HEK293 (cell line): ENCODE results near the gene HCCS.

Experiments
- CTCF ChIA-PET: fragments of 350-600 bp; formaldehyde crosslinking; extraction: SDS; loops from one replicate; lab custom pipeline; 2021; ENCODE audit warnings: antibody characterized with exemption; lab: Yijun Ruan, JAX
- POLR2A ChIA-PET: fragments of 300-600 bp; formaldehyde crosslinking; extraction: SDS; loops from one replicate; lab custom pipeline; 2020; ENCODE audit warnings: antibody characterized with exemption, inconsistent platforms; lab: Yijun Ruan, JAX
- H3K27ac ChIP-seq: fragments of 200-500 bp; sonication (Bioruptor generic); 2 replicates; pipeline ENCODE4 v1.5.1; 2014; ENCODE audit warnings: low read depth, low read length, control low read depth, inconsistent platforms; ENCODE audit errors: extremely low read depth
- H3K36me3 ChIP-seq, 2 experiments: fragments of 200-500 bp in 1 of 2; sonication (Bioruptor generic) in 1 of 2; 1 replicate in 1 of 2; 2 replicates in 1 of 2; pipeline ENCODE4 v1.5.1; 2014 to 2017; ENCODE audit warnings: inconsistent platforms in 2 of 2, low read length in 2 of 2; ENCODE audit not compliant: control insufficient read depth in 2 of 2, insufficient read depth in 1 of 2
- H3K4me1 ChIP-seq: fragments of 200-500 bp; sonication (Bioruptor generic); 2 replicates; pipeline ENCODE4 v1.5.1; 2014; ENCODE audit warnings: mild to moderate bottlenecking, low read length, inconsistent platforms; ENCODE audit not compliant: control insufficient read depth, insufficient read depth
- H3K4me3 ChIP-seq: 2 replicates; pipeline ENCODE4 v1.5.1; 2011; ENCODE audit warnings: low read depth, mild to moderate bottlenecking, control low read depth, low read length, moderate library complexity
- H3K9me3 ChIP-seq: fragments of 200-500 bp; sonication (Bioruptor generic); 2 replicates; pipeline ENCODE4 v1.5.1; 2014; ENCODE audit warnings: low read depth, low read length, inconsistent platforms; ENCODE audit not compliant: control insufficient read depth, insufficient read depth
- KLF16 ChIP-seq: fragments of 450-650 bp; formaldehyde crosslinking; IDR thresholded peaks from 2 replicates; pipeline ENCODE4 v1.5.1; 2017; ENCODE audit warnings: missing biosample characterization, missing genetic modification characterization
- MZF1 ChIP-seq: fragments of 450-650 bp; formaldehyde crosslinking; IDR thresholded peaks from 2 replicates; pipeline ENCODE4 v1.5.1; 2017; ENCODE audit warnings: missing biosample characterization, missing genetic modification characterization, borderline replicate concordance
- SALL2 ChIP-seq: fragments of 450-650 bp; formaldehyde crosslinking; IDR thresholded peaks from 2 replicates; pipeline ENCODE4 v1.5.0; 2017; ENCODE audit warnings: missing biosample characterization, mild to moderate bottlenecking, missing genetic modification characterization, borderline replicate concordance
- SETDB1 ChIP-seq: IDR thresholded peaks from one replicate; pipeline ENCODE4 v1.6.1; 2017; ENCODE audit warnings: mild to moderate bottlenecking, low read length, moderate library complexity, mixed read lengths; ENCODE audit not compliant: insufficient read length
- SP2 ChIP-seq: fragments of 450-650 bp; formaldehyde crosslinking; IDR thresholded peaks from 2 replicates; pipeline ENCODE4 v1.5.1; 2016; ENCODE audit warnings: missing biosample characterization, missing genetic modification characterization
- ZFHX2 ChIP-seq: fragments of 450-650 bp; formaldehyde crosslinking; conservative IDR thresholded peaks from 2 replicates; pipeline ENCODE4 v1.5.1; 2016; ENCODE audit warnings: missing biosample characterization, missing genetic modification characterization
- ZNF10 ChIP-seq: fragments of 450-650 bp; formaldehyde crosslinking; IDR thresholded peaks from 2 replicates; pipeline ENCODE4 v1.5.1; 2017; ENCODE audit warnings: missing biosample characterization, missing genetic modification characterization
- ZNF112 ChIP-seq: fragments of 450-650 bp; formaldehyde crosslinking; IDR thresholded peaks from 2 replicates; pipeline ENCODE4 v1.5.0; 2017; ENCODE audit warnings: missing biosample characterization, missing genetic modification characterization
- ZNF175 ChIP-seq: fragments of 450-650 bp; formaldehyde crosslinking; IDR thresholded peaks from 2 replicates; pipeline ENCODE4 v1.5.1; 2016; ENCODE audit warnings: missing biosample characterization, missing genetic modification characterization
- ZNF2 ChIP-seq: fragments of 450-650 bp; formaldehyde crosslinking; IDR thresholded peaks from 2 replicates; pipeline ENCODE4 v1.5.1; 2016; ENCODE audit warnings: missing biosample characterization, missing genetic modification characterization
- ZNF558 ChIP-seq: fragments of 450-650 bp; formaldehyde crosslinking; IDR thresholded peaks from 2 replicates; pipeline ENCODE4 v1.5.1; 2016; ENCODE audit warnings: missing biosample characterization, missing genetic modification characterization
- ZNF658 ChIP-seq: fragments of 450-650 bp; formaldehyde crosslinking; IDR thresholded peaks from 2 replicates; pipeline ENCODE4; 2016; ENCODE audit warnings: missing biosample characterization, missing genetic modification characterization
- ZNF777 ChIP-seq: fragments of 450-650 bp; formaldehyde crosslinking; IDR thresholded peaks from 2 replicates; pipeline ENCODE4 v1.5.1; 2017; ENCODE audit warnings: missing biosample characterization, missing genetic modification characterization, borderline replicate concordance
- TF ChIP-seq, protein P1 (sequence below): fragments of 450-650 bp; formaldehyde crosslinking; IDR thresholded peaks from 2 replicates; pipeline ENCODE4 v1.5.1; 2016; ENCODE audit warnings: missing biosample characterization, missing genetic modification characterization, borderline replicate concordance
- TF ChIP-seq, protein P2 (sequence below): fragments of 450-650 bp; formaldehyde crosslinking; IDR thresholded peaks from 2 replicates; pipeline ENCODE4; 2016; ENCODE audit warnings: missing biosample characterization, missing genetic modification characterization
- TF ChIP-seq, protein P3 (sequence below): fragments of 450-650 bp; formaldehyde crosslinking; optimal IDR thresholded peaks from 2 replicates; pipeline ENCODE3; 2016; ENCODE audit warnings: missing biosample characterization, mild to moderate bottlenecking, missing genetic modification characterization
- TF ChIP-seq, protein P4 (sequence below): fragments of 450-650 bp; formaldehyde crosslinking; IDR thresholded peaks from 2 replicates; pipeline ENCODE4 v1.5.1; 2016; ENCODE audit warnings: missing biosample characterization, missing genetic modification characterization, low read depth
- TF ChIP-seq, protein P5 (sequence below): fragments of 450-650 bp; formaldehyde crosslinking; IDR thresholded peaks from 2 replicates; pipeline ENCODE4 v1.5.1; 2016; ENCODE audit warnings: missing biosample characterization, missing genetic modification characterization
- TF ChIP-seq, protein P6 (sequence below): fragments of 450-650 bp; IDR thresholded peaks from 2 replicates; pipeline ENCODE4 v1.5.1; 2018; ENCODE audit warnings: missing biosample characterization, mild to moderate bottlenecking, missing genetic modification characterization

The HCCS gene

DNA sequence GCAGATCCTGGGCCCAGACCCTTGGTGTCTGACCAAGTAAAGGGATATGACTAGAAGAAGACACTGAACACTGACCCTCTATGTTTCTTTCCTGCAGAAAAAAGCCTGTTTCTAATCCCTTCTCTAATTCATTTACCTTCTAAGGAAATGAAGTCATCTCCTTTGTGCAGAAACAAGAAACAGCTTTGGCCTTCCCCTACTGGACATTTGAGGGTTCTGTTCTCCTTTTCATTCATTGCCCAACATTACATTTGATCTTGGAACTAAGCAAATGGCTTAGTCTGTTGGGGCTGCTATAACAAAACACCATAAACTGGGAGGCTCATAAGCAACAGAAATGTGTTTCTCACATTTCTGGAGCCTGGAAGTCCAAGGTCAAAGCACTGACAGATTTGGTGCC lies 20.0 kb downstream of the HCCS start (continued):
- TF ChIP-seq, protein P1, sequence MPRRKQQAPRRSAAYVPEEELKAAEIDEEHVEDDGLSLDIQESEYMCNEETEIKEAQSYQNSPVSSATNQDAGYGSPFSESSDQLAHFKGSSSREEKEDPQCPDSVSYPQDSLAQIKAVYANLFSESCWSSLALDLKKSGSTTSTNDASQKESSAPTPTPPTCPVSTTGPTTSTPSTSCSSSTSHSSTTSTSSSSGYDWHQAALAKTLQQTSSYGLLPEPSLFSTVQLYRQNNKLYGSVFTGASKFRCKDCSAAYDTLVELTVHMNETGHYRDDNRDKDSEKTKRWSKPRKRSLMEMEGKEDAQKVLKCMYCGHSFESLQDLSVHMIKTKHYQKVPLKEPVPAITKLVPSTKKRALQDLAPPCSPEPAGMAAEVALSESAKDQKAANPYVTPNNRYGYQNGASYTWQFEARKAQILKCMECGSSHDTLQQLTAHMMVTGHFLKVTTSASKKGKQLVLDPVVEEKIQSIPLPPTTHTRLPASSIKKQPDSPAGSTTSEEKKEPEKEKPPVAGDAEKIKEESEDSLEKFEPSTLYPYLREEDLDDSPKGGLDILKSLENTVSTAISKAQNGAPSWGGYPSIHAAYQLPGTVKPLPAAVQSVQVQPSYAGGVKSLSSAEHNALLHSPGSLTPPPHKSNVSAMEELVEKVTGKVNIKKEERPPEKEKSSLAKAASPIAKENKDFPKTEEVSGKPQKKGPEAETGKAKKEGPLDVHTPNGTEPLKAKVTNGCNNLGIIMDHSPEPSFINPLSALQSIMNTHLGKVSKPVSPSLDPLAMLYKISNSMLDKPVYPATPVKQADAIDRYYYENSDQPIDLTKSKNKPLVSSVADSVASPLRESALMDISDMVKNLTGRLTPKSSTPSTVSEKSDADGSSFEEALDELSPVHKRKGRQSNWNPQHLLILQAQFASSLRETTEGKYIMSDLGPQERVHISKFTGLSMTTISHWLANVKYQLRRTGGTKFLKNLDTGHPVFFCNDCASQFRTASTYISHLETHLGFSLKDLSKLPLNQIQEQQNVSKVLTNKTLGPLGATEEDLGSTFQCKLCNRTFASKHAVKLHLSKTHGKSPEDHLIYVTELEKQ (tag by site-specific recombination), result no peak
- TF ChIP-seq, protein P2, sequence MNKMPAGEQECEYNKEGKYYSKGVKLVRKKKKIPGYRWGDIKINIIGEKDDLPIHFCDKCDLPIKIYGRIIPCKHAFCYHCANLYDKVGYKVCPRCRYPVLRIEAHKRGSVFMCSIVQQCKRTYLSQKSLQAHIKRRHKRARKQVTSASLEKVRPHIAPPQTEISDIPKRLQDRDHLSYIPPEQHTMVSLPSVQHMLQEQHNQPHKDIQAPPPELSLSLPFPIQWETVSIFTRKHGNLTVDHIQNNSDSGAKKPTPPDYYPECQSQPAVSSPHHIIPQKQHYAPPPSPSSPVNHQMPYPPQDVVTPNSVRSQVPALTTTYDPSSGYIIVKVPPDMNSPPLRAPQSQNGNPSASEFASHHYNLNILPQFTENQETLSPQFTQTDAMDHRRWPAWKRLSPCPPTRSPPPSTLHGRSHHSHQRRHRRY, result no peak
- TF ChIP-seq ZNF175 (tag by site-specific recombination), result no peak
- no peak for TF ChIP-seq MZF1 (tag by site-specific recombination)
- no peak for TF ChIP-seq SETDB1
- TF ChIP-seq, protein P3, sequence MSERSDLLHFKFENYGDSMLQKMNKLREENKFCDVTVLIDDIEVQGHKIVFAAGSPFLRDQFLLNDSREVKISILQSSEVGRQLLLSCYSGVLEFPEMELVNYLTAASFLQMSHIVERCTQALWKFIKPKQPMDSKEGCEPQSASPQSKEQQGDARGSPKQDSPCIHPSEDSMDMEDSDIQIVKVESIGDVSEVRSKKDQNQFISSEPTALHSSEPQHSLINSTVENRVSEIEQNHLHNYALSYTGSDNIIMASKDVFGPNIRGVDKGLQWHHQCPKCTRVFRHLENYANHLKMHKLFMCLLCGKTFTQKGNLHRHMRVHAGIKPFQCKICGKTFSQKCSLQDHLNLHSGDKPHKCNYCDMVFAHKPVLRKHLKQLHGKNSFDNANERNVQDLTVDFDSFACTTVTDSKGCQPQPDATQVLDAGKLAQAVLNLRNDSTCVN (tag by site-specific recombination), result no peak
- TF ChIP-seq, protein P4, sequence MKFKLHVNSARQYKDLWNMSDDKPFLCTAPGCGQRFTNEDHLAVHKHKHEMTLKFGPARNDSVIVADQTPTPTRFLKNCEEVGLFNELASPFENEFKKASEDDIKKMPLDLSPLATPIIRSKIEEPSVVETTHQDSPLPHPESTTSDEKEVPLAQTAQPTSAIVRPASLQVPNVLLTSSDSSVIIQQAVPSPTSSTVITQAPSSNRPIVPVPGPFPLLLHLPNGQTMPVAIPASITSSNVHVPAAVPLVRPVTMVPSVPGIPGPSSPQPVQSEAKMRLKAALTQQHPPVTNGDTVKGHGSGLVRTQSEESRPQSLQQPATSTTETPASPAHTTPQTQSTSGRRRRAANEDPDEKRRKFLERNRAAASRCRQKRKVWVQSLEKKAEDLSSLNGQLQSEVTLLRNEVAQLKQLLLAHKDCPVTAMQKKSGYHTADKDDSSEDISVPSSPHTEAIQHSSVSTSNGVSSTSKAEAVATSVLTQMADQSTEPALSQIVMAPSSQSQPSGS (tag by site-specific recombination), result no peak
- no peak for TF ChIP-seq ZNF10 (tag by site-specific recombination)
- no peak for TF ChIP-seq ZNF658
- TF ChIP-seq ZNF558 (tag by site-specific recombination), result no peak
- no peak for TF ChIP-seq ZNF777 (tag by site-specific recombination)
- TF ChIP-seq SP2 (tag by site-specific recombination), result no peak
- TF ChIP-seq, protein P5, sequence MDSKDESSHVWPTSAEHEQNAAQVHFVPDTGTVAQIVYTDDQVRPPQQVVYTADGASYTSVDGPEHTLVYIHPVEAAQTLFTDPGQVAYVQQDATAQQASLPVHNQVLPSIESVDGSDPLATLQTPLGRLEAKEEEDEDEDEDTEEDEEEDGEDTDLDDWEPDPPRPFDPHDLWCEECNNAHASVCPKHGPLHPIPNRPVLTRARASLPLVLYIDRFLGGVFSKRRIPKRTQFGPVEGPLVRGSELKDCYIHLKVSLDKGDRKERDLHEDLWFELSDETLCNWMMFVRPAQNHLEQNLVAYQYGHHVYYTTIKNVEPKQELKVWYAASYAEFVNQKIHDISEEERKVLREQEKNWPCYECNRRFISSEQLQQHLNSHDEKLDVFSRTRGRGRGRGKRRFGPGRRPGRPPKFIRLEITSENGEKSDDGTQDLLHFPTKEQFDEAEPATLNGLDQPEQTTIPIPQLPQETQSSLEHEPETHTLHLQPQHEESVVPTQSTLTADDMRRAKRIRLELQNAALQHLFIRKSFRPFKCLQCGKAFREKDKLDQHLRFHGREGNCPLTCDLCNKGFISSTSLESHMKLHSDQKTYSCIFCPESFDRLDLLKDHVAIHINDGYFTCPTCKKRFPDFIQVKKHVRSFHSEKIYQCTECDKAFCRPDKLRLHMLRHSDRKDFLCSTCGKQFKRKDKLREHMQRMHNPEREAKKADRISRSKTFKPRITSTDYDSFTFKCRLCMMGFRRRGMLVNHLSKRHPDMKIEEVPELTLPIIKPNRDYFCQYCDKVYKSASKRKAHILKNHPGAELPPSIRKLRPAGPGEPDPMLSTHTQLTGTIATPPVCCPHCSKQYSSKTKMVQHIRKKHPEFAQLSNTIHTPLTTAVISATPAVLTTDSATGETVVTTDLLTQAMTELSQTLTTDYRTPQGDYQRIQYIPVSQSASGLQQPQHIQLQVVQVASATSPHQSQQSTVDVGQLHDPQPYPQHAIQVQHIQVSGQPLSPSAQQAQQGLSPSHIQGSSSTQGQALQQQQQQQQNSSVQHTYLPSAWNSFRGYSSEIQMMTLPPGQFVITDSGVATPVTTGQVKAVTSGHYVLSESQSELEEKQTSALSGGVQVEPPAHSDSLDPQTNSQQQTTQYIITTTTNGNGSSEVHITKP, result no peak
- TF ChIP-seq ZNF112 (tag by site-specific recombination), result no peak

DNA sequence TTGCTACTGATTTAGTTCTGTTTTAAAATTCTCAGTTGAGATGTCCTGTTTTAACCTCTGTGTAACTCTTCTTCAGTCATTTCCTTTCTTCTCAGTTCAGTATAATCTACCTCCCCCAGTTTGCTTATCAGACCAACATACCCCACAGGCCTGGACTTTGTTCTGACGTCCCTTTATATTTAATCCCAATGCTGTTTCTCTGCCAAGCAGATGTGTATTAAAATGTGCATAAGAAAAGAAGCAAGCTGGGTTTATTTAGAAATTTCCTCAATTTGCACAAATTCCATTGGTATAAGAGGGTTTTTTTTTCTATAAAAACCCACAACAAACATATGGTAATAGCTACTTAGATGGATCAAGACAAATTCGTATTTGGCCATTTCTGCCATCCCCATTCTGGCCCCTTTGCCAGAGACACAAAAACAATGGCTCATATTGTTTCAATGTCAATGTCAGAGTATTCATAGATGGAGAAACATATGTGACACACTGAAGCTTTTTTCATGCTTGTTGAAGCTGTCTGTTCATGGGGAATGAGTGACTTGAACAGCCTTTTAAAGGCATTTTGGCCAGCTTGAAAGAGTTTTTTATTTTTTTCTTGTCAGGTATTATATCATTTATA lies 24.5 kb downstream of the HCCS start:
- CTCF ChIA-PET, result interaction anchor here (0.5 to 4.0 kb wide), 5 partner anchors 9 to 946 kb away, joined by 3 to 31 read pairs (median 3); no protein-coding TSS in a partner anchor
- TF ChIP-seq ZNF2 (tag by site-specific recombination) (no peak), ZFHX2 (tag by site-specific recombination) (no peak), SALL2 (tag by site-specific recombination) (no peak), KLF16 (tag by site-specific recombination) (no peak)
- TF ChIP-seq, protein P6, sequence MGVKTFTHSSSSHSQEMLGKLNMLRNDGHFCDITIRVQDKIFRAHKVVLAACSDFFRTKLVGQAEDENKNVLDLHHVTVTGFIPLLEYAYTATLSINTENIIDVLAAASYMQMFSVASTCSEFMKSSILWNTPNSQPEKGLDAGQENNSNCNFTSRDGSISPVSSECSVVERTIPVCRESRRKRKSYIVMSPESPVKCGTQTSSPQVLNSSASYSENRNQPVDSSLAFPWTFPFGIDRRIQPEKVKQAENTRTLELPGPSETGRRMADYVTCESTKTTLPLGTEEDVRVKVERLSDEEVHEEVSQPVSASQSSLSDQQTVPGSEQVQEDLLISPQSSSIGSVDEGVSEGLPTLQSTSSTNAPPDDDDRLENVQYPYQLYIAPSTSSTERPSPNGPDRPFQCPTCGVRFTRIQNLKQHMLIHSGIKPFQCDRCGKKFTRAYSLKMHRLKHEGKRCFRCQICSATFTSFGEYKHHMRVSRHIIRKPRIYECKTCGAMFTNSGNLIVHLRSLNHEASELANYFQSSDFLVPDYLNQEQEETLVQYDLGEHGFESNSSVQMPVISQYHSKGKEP (tag by site-specific recombination), result no peak
- POLR2A ChIA-PET, result no interaction called here
- no peaks in the 10 kb centered on the region for H3K36me3 ChIP-seq
- H3K27ac ChIP-seq, result no peak overlapping the region
- H3K9me3 ChIP-seq, result no peaks in the 10 kb centered on the region
- H3K4me1 ChIP-seq, result no peaks in the 10 kb centered on the region
- H3K4me3 ChIP-seq, result no peak overlapping the region
